Urinary bladder (tissue), 4 donors: ENCODE measurements around the gene SMIM32. TPM values are rescaled to one million over a fixed set of nuclear protein-coding genes. Genes with fewer than 3 reads are reported as not detected.

Experiments
- DNase-seq: peaks from one replicate; pipeline ENCODE4 v3.0.0-alpha.2; 2015; ENCODE audit errors: extremely low spot score
- H3K27ac ChIP-seq: one replicate; pipeline ENCODE4 v1.5.1; 2013; ENCODE audit warnings: low read depth, mild to moderate bottlenecking, moderate library complexity
- H3K36me3 ChIP-seq: one replicate; pipeline ENCODE4 v1.6.1; 2013; ENCODE audit warnings: mild to moderate bottlenecking, moderate library complexity; ENCODE audit not compliant: insufficient read depth
- H3K4me1 ChIP-seq: one replicate; pipeline ENCODE4 v1.6.1; 2013; ENCODE audit warnings: mild to moderate bottlenecking, moderate library complexity; ENCODE audit not compliant: insufficient read depth
- H3K4me3 ChIP-seq: one replicate; pipeline ENCODE4 v1.5.1; 2013; ENCODE audit warnings: low read depth, low read length
- WGBS: extraction: QIAGEN DNeasy Blood & Tissue Kit; methylation state at CpG from one replicate; pipeline ENCODE4 v1.1.7; 2013; 5-methylcytosine and 5-hydroxymethylcytosine counted together
- polyA plus RNA-seq: library from polyadenylated mRNA; stranded (reverse); fragments of 200-250 nt; gene quantifications from one replicate; pipeline ENCODE4 v1.2.3, GENCODE V29; 2013
- total RNA-seq: library from RNA; depleted of rRNA; stranded (reverse); fragments of >200 nt; gene quantifications from one replicate; pipeline ENCODE4 v1.2.3, GENCODE V29; 2014
- donor health status: healthy with polysubstance abuse.
- donor health status: healthy.

SMIM32 gene
- not detected for total RNA-seq
- polyA plus RNA-seq: 0.09 TPM

- Histone ChIP-seq H3K36me3 (no peaks in the 10 kb centered on the region), H3K4me1 (peaks cover 1% of the 10 kb centered on the region), H3K27ac (no peak within 1 kb of the TSS), H3K4me3 (peak within 1 kb of the TSS; percentile 37)
- no peak for DNase-seq
- under 1% methylated on average over 81 of the region's 81 CpGs for WGBS
Observed at GRCh38 chr5:136192526-136193321, at the start of gene SMIM32. Gene SMIM32 (minus strand): TSS chr5:136193162. CDS start chr5:136192524, 638 bp downstream.

- no peaks in the 10 kb centered on the region for H3K36me3 ChIP-seq
- H3K4me3 ChIP-seq: no peak overlapping the region
- whole genome bisulfite sequencing: 76% methylated on average over 2 of the region's 2 CpGs
- H3K4me1 ChIP-seq: no peaks in the 10 kb centered on the region
- DNase-seq: no peak
- no peak overlapping the region for H3K27ac ChIP-seq
Observed at GRCh38 chr5:136242611-136243010, 49.6 kb upstream of the SMIM32 start.

DNA sequence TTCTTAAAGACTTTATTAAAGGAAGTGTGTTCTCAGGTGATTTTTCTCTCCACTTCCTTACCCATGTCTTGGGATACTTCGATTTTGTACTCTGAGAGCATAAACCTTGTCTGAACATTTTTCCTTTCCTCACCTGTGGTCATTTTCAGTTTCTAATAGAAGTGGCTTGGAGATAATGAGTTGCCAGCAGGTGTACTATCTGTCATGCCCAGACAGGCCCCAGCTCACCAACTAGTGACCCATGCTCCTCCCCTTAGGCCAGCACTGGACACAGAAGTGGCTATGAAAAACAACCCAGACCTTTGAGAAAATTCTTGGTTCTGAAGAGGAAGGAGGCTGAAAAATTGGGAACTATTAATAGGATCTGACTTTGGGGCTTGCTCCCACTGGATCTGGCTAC lies 49.2 kb upstream of the SMIM32 start:
- 81% methylated on average over 1 of the region's 1 CpG for WGBS
- no peak for DNase-seq
- no peaks in the 10 kb centered on the region for H3K36me3 ChIP-seq
- no peak overlapping the region for H3K27ac ChIP-seq
- no peaks in the 10 kb centered on the region for H3K4me1 ChIP-seq
- no peak overlapping the region for H3K4me3 ChIP-seq

- Histone ChIP-seq H3K36me3 (no peaks in the 10 kb centered on the region), H3K27ac (no peak overlapping the region), H3K4me1 (no peaks in the 10 kb centered on the region), H3K4me3 (no peak overlapping the region)
- DNase-seq: no peak
- WGBS: 88% methylated on average over 4 of the region's 4 CpGs
Observed at GRCh38 chr5:136240894-136241293, 47.9 kb upstream of the SMIM32 start.

DNA sequence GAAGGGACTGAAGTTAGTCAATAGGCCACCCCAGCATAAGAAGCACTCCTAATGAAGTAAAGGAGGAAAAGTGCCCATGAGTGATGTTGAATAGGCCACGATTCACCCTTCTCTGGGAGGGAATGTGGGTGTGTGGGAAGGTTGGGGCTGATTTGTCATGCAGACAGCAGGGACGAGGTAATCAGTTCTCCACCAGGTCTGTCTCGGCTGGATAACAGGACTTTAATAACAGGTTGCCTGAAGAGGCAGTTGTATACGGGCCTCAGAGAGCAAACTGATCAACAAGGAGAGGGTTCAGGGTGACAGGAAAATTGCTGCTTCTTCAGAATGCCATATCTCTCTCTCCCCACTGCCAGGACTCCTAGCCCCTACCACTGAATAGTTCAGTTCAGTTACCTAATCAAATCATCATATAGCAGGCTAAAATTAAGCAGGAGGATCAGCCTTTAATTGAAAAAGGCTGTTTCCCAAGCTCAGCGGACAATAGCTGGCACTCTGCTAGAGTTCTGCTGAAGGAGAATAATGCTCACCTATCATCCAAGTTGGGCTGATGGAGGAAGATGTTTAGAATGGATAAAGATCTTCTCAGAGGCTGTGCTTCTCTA lies 43.6 kb upstream of the SMIM32 start:
- no peaks in the 10 kb centered on the region for H3K36me3 ChIP-seq
- no peaks in the 10 kb centered on the region for H3K4me1 ChIP-seq
- 49% methylated on average over 5 of the region's 5 CpGs for WGBS
- H3K4me3 ChIP-seq: no peak overlapping the region
- no peak overlapping the region for H3K27ac ChIP-seq
- no peak for DNase-seq

DNA sequence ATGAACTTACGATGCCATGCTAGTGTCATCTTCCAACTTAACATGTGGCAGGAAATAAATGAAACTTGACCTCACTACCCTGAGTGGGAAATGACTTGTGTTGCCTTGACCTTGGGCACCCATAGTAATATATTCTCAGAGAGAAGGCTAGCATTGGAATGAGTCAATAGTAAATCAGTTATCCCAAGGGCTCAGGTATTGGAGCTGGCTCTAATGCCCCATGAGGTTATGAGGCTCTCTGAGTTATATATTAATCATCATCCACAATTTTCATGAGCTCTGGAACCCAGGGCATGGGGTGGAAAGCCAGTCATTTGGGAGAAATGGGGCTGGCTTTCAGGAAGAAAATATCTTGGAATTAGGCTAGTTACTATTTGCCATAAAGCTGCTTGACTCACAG lies 42.4 kb upstream of the SMIM32 start:
- H3K4me1 ChIP-seq: no peaks in the 10 kb centered on the region
- H3K27ac ChIP-seq: no peak overlapping the region
- no peak for DNase-seq
- H3K36me3 ChIP-seq: no peaks in the 10 kb centered on the region
- H3K4me3 ChIP-seq: no peak overlapping the region
- WGBS: 56% methylated on average over 1 of the region's 1 CpG

DNA sequence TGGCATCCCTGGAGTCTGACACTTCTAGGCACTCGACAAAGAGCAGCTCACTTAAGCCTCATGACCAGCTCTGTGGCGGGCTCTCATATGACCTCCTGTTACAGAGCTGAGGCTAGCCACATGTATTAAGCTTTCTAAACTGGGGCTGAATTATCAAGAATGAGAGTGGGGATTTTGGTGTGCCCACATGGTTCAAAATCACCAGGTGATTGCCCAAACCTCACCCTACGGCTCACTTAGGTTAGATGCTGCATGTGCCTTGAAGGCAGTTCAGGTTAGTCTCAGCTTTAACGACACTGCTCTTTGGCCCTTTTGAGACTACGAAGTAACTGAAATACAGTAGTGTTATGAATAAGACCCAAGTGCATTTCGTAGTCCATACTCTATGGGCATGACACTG lies 39.4 kb upstream of the SMIM32 start:
- WGBS: 85% methylated on average over 6 of the region's 6 CpGs
- H3K36me3 ChIP-seq: no peaks in the 10 kb centered on the region

DNA sequence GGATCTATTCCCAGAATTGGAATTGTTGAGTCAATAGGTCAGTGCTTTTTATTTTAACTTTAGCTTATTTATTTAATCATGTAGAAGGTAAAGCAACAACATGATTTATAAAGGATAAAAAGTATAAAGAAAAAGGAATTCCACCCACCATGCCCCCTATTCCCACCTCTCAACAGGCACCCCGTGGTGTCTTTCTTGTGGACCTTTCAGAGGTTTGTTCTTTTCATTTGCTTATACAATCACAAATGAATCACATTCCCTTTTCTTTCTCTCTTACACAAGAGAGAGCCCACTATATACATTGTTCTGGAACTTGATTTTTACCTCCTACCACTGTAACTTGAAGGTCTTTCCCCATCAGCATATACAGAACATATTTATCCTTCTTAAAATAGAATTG lies 37.2 kb upstream of the SMIM32 start:
- Histone ChIP-seq H3K27ac (no peak overlapping the region), H3K4me3 (no peak overlapping the region), H3K4me1 (no peaks in the 10 kb centered on the region), H3K36me3 (no peaks in the 10 kb centered on the region)
- DNase-seq: no peak
- WGBS: 27% methylated on average over 1 of the region's 1 CpG

More for the DNA sequence above, 39.4 kb upstream of the SMIM32 start:
- Histone ChIP-seq H3K27ac (no peak overlapping the region), H3K4me1 (no peaks in the 10 kb centered on the region), H3K4me3 (no peak overlapping the region)
- DNase-seq: no peak

- Histone ChIP-seq H3K4me3 (no peak overlapping the region), H3K4me1 (no peaks in the 10 kb centered on the region), H3K36me3 (no peaks in the 10 kb centered on the region), H3K27ac (no peak overlapping the region)
- WGBS: 34% methylated on average over 7 of the region's 7 CpGs
- DNase-seq: no peak
Observed at GRCh38 chr5:136228136-136228757, 35.3 kb upstream of the SMIM32 start.

DNA sequence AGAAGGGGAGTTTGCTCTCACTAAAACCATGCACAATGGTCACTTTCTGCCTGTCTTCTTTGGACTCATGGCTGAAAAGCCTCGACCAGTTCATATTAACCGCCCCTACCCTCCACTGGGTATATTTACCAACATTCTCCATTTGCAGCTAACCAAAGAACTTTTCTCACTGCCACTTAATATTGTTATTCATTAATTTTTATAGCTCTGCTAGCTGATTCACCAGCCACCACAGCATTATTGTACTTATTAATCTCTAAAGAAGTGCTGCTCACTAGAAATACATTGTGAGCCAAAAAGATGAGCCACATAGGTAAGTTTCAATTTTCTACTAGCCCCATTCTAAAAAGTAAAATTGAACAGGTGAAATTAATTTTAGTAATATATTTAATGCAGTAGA lies 33.4 kb upstream of the SMIM32 start:
- no peak overlapping the region for H3K27ac ChIP-seq
- H3K4me1 ChIP-seq: no peaks in the 10 kb centered on the region
- WGBS: 64% methylated on average over 2 of the region's 2 CpGs
- no peaks in the 10 kb centered on the region for H3K36me3 ChIP-seq
- no peak overlapping the region for H3K4me3 ChIP-seq
- DNase-seq: no peak

DNA sequence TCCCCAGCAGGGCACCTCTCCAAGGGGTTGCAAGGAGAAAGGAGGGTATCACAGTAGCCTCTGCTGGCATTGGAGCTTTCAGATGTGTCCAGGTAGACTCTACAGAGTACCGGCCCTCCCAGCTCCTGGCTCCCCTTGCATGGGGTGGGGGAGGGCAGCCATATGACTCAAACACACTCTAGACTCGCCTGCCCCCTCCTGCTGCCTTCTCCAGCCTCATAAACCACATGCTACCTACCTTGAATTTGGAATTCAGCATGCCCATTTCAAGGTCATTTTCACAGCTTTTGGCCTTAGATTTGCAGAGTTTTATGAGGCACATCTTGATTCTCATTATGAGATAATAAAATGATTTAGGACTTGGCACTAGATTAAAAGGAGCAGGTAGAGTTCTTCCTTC lies 32.8 kb upstream of the SMIM32 start:
- WGBS: 48% methylated on average over 2 of the region's 2 CpGs
- Histone ChIP-seq H3K36me3 (no peaks in the 10 kb centered on the region), H3K4me1 (no peaks in the 10 kb centered on the region), H3K4me3 (no peak overlapping the region), H3K27ac (no peak overlapping the region)
- no peak for DNase-seq

DNA sequence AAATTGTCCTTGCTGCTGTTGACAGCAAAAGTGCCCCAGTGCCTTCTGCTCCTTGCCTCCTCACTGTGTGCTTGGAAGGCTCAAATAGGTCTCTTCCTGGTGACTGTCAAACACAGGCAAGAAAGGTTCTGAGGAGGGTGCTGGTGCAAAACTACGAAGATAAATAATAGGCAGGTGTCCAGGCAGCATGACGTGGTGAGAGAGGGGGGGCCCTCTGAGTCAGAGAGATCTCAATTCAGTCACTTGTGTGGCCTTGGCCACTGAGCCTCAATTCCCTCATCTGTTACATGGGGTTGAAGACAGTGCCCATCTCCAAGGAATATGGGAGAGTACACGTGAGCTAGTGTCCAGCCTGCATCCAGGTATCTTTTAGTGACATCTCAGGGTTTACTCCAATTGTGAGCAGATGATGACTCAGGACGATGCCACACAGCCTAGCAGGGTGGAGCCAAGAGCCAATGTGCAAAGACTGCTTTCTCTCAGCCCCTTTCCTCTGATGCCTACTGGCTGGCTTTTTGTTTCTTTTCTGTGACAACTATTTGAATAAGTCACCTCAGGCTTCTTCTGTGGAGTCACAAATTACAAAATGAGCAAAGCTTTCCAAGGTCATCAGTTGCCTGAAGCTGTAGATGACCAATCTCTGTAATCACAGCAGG lies 29.7 kb upstream of the SMIM32 start:
- 68% methylated on average over 4 of the region's 4 CpGs for WGBS
- H3K36me3 ChIP-seq: no peaks in the 10 kb centered on the region
- H3K27ac ChIP-seq: no peak overlapping the region
- DNase-seq: no peak
- no peak overlapping the region for H3K4me3 ChIP-seq
- H3K4me1 ChIP-seq: no peaks in the 10 kb centered on the region

GRCh38 chr5:136221340-136221739 lies 28.4 kb upstream of the SMIM32 start:
- Histone ChIP-seq H3K4me3 (no peak overlapping the region), H3K27ac (no peak overlapping the region), H3K4me1 (no peaks in the 10 kb centered on the region), H3K36me3 (no peaks in the 10 kb centered on the region)
- WGBS: 96% methylated on average over 4 of the region's 4 CpGs
- no peak for DNase-seq

DNA sequence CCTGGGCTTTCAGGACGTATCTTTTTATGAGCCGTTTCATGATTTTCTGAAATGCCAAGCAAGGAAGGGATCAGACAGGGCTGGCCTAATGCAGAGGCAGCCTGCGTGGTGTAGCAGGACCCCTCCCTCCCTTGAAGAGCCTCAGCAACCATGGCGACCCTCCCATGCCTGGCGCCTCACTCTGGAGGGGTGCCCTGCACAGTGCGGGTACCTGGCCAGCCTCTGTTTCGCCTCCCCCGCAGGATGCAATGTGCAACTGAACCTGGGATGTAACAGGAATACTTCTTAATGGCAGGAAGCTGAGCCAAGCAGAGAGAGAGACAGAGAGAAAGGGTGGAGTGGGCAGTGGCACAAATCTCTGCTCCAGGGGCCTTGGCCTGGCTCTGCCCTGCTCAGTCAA lies 23.3 kb upstream of the SMIM32 start:
- 86% methylated on average over 8 of the region's 8 CpGs for WGBS
- Histone ChIP-seq H3K4me1 (no peaks in the 10 kb centered on the region), H3K4me3 (no peak overlapping the region), H3K27ac (no peak overlapping the region), H3K36me3 (no peaks in the 10 kb centered on the region)
- no peak for DNase-seq
